HTERT RPE-1 (cell line): ENCODE data around the gene COL4A2.

Experiments used
- in situ Hi-C: fragments of 300-500 bp; cut with MboI; formaldehyde crosslinking; loops from 4 replicates; pipeline ENCODE4 v1.14.3; 2020; ENCODE audit warnings: low sequenced_read_pairs

Gene COL4A2

GRCh38 chr13:110562036-110562597, 255.0 kb downstream of the COL4A2 start:
- in situ Hi-C loops = no loop called here
